Placental epithelial cell (primary cell): ENCODE data around the gene CCDC7. TPM values are rescaled to one million over a fixed set of nuclear protein-coding genes. Genes with fewer than 3 reads are reported as not detected.

Experiments used
- total RNA-seq: library from RNA; depleted of rRNA; stranded (reverse); fragments of >200 nt; gene quantifications from 2 replicates; pipeline ENCODE4 v1.2.3, GENCODE V29; 2012

The CCDC7 gene
- 7.3 and 20.4 TPM in 2 replicates for total RNA-seq

DNA sequence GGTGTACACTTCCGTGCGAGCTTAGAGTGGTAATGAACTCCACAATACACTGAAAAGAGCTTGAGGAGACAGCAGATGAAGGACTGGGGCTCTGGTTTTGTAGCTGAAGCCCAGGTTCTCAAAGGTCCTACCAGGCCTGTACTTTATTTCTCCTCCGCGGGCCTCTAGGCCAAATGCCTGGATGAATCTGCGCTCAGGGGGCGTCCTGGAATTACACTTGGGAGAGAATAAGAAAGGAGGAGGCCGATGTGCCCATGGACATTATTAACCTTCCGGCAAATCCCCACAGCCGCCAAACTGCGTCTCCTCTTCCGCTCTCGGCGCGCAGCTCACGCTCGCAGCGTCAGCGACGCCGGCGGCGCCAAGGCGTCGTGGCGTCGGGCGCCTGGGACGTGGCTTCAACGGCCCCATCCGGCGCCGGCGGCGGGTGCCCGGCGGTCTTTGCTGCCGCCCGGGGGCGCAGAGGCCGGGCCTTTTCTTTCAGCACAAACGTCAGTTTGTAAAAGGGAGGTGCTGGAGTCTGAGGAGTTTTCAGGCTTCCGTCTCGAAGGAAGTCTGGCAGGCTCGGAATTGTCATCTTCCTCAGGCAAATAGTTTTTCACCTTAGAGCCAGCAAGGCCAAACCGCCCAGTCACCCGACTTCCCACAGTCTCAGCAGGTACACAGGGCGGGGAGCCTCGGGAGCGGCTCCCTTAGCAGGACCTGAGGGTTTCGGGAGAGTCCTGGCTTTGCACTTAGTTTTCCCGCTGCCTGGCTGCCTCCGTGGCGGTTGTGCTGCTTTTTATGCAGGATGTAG is at the start of gene CCDC7:
Gene CCDC7, plus strand, starts transcription at position 401 of the 796 bp plus-strand sequence. CDS start 5,503 bp downstream, outside the sequence.

Other genes starting within 250 kb of the CCDC7 start
- 31.8 and 46.3 TPM in 2 replicates for gene EPC1, start 99.0 kb upstream of the CCDC7 start, total RNA-seq